IMR-90 (cell line): ENCODE measurements around the gene ADARB2. TPM values are rescaled to one million over a fixed set of nuclear protein-coding genes. Genes with fewer than 3 reads are reported as not detected.

Source experiments
- ATAC-seq: fragments of 200-7000 bp; cut with Tn5 transposase; 2 replicates; pipeline ENCODE4 v1.9.1; 2020; ENCODE audit warnings: low read depth, mild to moderate bottlenecking, moderate library complexity
- BruUV-seq: library from RNA; stranded (reverse); fragments of 400-500 nt; replicated peaks from 2 replicates; lab custom pipeline; 2021; lab: Mats Ljungman, UMichigan
- CTCF ChIA-PET: fragments of 300-600 bp; formaldehyde crosslinking; extraction: SDS; loops from one replicate; lab custom pipeline; 2021; ENCODE audit warnings: antibody characterized with exemption; lab: Yijun Ruan, JAX
- POLR2A ChIA-PET: fragments of 300-600 bp; sonication (Branson Sonifier 250); formaldehyde crosslinking; loops from one replicate; lab custom pipeline; 2022; ENCODE audit warnings: antibody characterized with exemption; ENCODE audit not compliant: unreplicated experiment; lab: Charles Lee
- DNase-seq: peaks from one replicate; pipeline ENCODE4 v3.0.0; 2013
- H2AFZ ChIP-seq: replicated peaks from 2 replicates; pipeline ENCODE3; 2013; ENCODE audit warnings: low read length, mild to moderate bottlenecking; ENCODE audit not compliant: poor library complexity
- H2AK5ac ChIP-seq: 2 replicates; pipeline ENCODE4 v1.6.1; 2013; ENCODE audit warnings: low read depth, low read length, inconsistent platforms
- H2AK9ac ChIP-seq: replicated peaks from 2 replicates; pipeline ENCODE3; 2013; ENCODE audit warnings: mild to moderate bottlenecking, low read depth, low read length, moderate library complexity; ENCODE audit not compliant: poor library complexity
- H2BK120ac ChIP-seq: 2 replicates; pipeline ENCODE4 v1.6.1; 2013; ENCODE audit warnings: low read depth, low read length, inconsistent platforms
- H2BK15ac ChIP-seq: 3 replicates; pipeline ENCODE4 v1.6.1; 2013; ENCODE audit warnings: low read depth, low read length, inconsistent platforms
- H2BK20ac ChIP-seq: 2 replicates; pipeline ENCODE4 v1.6.1; 2013; ENCODE audit warnings: low read depth, mild to moderate bottlenecking, inconsistent platforms, low read length, moderate library complexity
- H2BK5ac ChIP-seq: 2 replicates; pipeline ENCODE4 v1.6.1; 2013; ENCODE audit warnings: mild to moderate bottlenecking, low read depth, low read length, inconsistent platforms; ENCODE audit not compliant: poor library complexity, severe bottlenecking
- H3K14ac ChIP-seq: replicated peaks from 2 replicates; pipeline ENCODE4 v1.6.1; 2013; ENCODE audit warnings: low read depth, low read length, inconsistent platforms
- H3K18ac ChIP-seq: 2 replicates; pipeline ENCODE4 v1.6.1; 2013; ENCODE audit warnings: low read depth, low read length, control low read depth
- H3K23ac ChIP-seq: 2 replicates; pipeline ENCODE4 v1.6.1; 2013; ENCODE audit warnings: low read depth, low read length, inconsistent platforms
- H3K27ac ChIP-seq: 2 replicates; pipeline ENCODE4 v1.5.1; 2013; ENCODE audit warnings: mild to moderate bottlenecking, control low read depth, low read length; ENCODE audit not compliant: insufficient read depth
- H3K27me3 ChIP-seq: 2 replicates; pipeline ENCODE4 v1.6.1; 2013; ENCODE audit warnings: low read length; ENCODE audit not compliant: control insufficient read depth, insufficient read depth
- H3K36me3 ChIP-seq: 2 replicates; pipeline ENCODE4 v1.6.1; 2013; ENCODE audit warnings: low read length, mixed read lengths; ENCODE audit not compliant: control insufficient read depth, insufficient read depth
- H3K4ac ChIP-seq: 2 replicates; pipeline ENCODE4 v1.6.1; 2013; ENCODE audit warnings: low read depth, low read length, inconsistent platforms
- H3K4me1 ChIP-seq: 2 replicates; pipeline ENCODE4 v1.6.1; 2013; ENCODE audit warnings: low read length, mixed read lengths; ENCODE audit not compliant: control insufficient read depth, insufficient read depth
- H3K4me2 ChIP-seq: 2 replicates; pipeline ENCODE4 v1.6.1; 2013; ENCODE audit warnings: low read depth, mild to moderate bottlenecking, control low read depth, low read length, moderate library complexity
- H3K4me3 ChIP-seq: 2 replicates; pipeline ENCODE4 v1.5.1; 2013; ENCODE audit warnings: low read depth, mild to moderate bottlenecking, control low read depth, low read length, moderate library complexity; ENCODE audit not compliant: insufficient read depth
- H3K56ac ChIP-seq: 2 replicates; pipeline ENCODE4 v1.6.1; 2013; ENCODE audit warnings: low read length, inconsistent platforms; ENCODE audit not compliant: insufficient read depth; ENCODE audit errors: extremely low read depth
- H3K79me1 ChIP-seq, 2 experiments: 2 replicates each; pipeline ENCODE4 v1.6.1; 2013; ENCODE audit warnings: low read length in 2 of 2, inconsistent platforms in 1 of 2, low read depth in 1 of 2
- H3K9ac ChIP-seq: 2 replicates; pipeline ENCODE4 v1.6.1; 2013; ENCODE audit warnings: low read depth, low read length, control low read depth
- H3K9me1 ChIP-seq: 2 replicates; pipeline ENCODE4 v1.6.1; 2013; ENCODE audit warnings: low read length, inconsistent platforms; ENCODE audit not compliant: insufficient read depth
- H3K9me3 ChIP-seq: 2 replicates; pipeline ENCODE4 v1.6.1; 2013; ENCODE audit warnings: low read length; ENCODE audit not compliant: control insufficient read depth, insufficient read depth
- H4K20me1 ChIP-seq: 2 replicates; pipeline ENCODE4 v1.6.1; 2013; ENCODE audit warnings: low read length, inconsistent platforms; ENCODE audit not compliant: insufficient read depth
- H4K5ac ChIP-seq: 2 replicates; pipeline ENCODE4 v1.6.1; 2013; ENCODE audit warnings: mild to moderate bottlenecking, low read depth, low read length, control low read depth
- H4K8ac ChIP-seq, 2 experiments: 2 replicates each; pipeline ENCODE4 v1.6.1; 2013; ENCODE audit warnings: low read depth in 2 of 2, low read length in 2 of 2, control low read depth in 1 of 2, inconsistent platforms in 1 of 2
- H4K91ac ChIP-seq: 2 replicates; pipeline ENCODE4 v1.6.1; 2013; ENCODE audit warnings: low read depth, low read length, inconsistent platforms; ENCODE audit not compliant: insufficient read depth
- BHLHE40 ChIP-seq: fragments of 150-350 bp; IDR thresholded peaks from 2 replicates; pipeline ENCODE4 v1.6.1; 2016; ENCODE audit warnings: mild to moderate bottlenecking, low read depth, low read length
- CHD1 ChIP-seq: IDR thresholded peaks from 2 replicates; pipeline ENCODE4 v1.6.1; 2012; ENCODE audit warnings: low read depth, low read length, improper control_type of control experiment
- ELK1 ChIP-seq: fragments of 150-350 bp; IDR thresholded peaks from 2 replicates; pipeline ENCODE4 v1.6.1; 2016; ENCODE audit warnings: low read depth, mild to moderate bottlenecking, low read length, moderate library complexity, borderline replicate concordance
- MAZ ChIP-seq: IDR thresholded peaks from 2 replicates; pipeline ENCODE4 v1.6.1; 2012; ENCODE audit warnings: low read depth, mild to moderate bottlenecking, low read length, improper control_type of control experiment, moderate library complexity, borderline replicate concordance
- RCOR1 ChIP-seq: IDR thresholded peaks from 2 replicates; pipeline ENCODE4 v1.6.1; 2012; ENCODE audit warnings: mild to moderate bottlenecking, low read length, improper control_type of control experiment; ENCODE audit not compliant: insufficient replicate concordance
- RFX5 ChIP-seq: IDR thresholded peaks from 2 replicates; pipeline ENCODE4 v1.8.0; 2012; ENCODE audit warnings: low read depth, mild to moderate bottlenecking, low read length, moderate library complexity
- SMC3 ChIP-seq: fragments of 150-350 bp; IDR thresholded peaks from 2 replicates; pipeline ENCODE4 v1.6.1; 2016; ENCODE audit warnings: low read depth, mild to moderate bottlenecking, antibody characterized with exemption, low read length, moderate library complexity
- USF2 ChIP-seq: fragments of 150-350 bp; IDR thresholded peaks from 2 replicates; pipeline ENCODE4 v1.6.1; 2017; ENCODE audit warnings: mild to moderate bottlenecking, antibody characterized with exemption, low read length, low read depth
- WGBS, 2 experiments: methylation state at CpG; one replicate each; pipeline versions ENCODE4 v1.1.5 to v1.1.7; 2013; ENCODE audit warnings: missing lambda C conversion rate in 2 of 2; ENCODE audit not compliant: insufficient read length in 1 of 2; ENCODE audit errors: extremely low coverage in 2 of 2; 5-methylcytosine and 5-hydroxymethylcytosine counted together
- dilution Hi-C: fragments of 300-500 bp; cut with HindIII; formaldehyde crosslinking; loops from one replicate; pipeline ENCODE4 v1.14.3; 2018; ENCODE audit warnings: low sequenced_read_pairs; ENCODE audit not compliant: unreplicated experiment
- in situ Hi-C: fragments of 300-500 bp; cut with MboI; formaldehyde crosslinking; loops from 3 replicates; pipeline ENCODE4 v1.14.3; 2019; ENCODE audit warnings: low sequenced_read_pairs, inconsistent platforms, mixed read lengths
- intact Hi-C: fragments of 100-400 bp; cut with micrococcal nuclease; formaldehyde crosslinking; loops from 2 replicates; pipeline ENCODE4 v1.10.0; 2022
- polyA plus RNA-seq, 3 experiments: library from polyadenylated mRNA; depleted of rRNA; stranded (reverse); fragments of >200 nt; gene quantifications; 2 replicates each; pipeline ENCODE4 v1.2.3, GENCODE V29; 2012; ENCODE audit warnings: low replicate concordance in 1 of 3
- total RNA-seq: library from RNA; depleted of rRNA; stranded (reverse); fragments of >200 nt; gene quantifications from 2 replicates; pipeline ENCODE4 v1.2.3, GENCODE V29; 2012

The ADARB2 gene
- total and polyA plus RNA-seq, 2 of the 4 experiments (the other 2 are of a cell fraction) = not detected

- Histone ChIP-seq H3K27ac (no peak overlapping the region), H3K4me3 (no peak overlapping the region), H4K20me1 (no peaks in the 10 kb centered on the region), H3K4me2 (no peak overlapping the region), H3K18ac (no peak overlapping the region), H3K79me1 (no peaks in the 10 kb centered on the region), H4K8ac (no peak overlapping the region), H2BK120ac (no peak overlapping the region), H3K14ac (no peak overlapping the region), H2AFZ (no peak overlapping the region), H3K36me3 (no peaks in the 10 kb centered on the region), H2AK5ac (no peak overlapping the region), H4K91ac (no peak overlapping the region), H3K9ac (no peak overlapping the region), H3K56ac (no peak overlapping the region), H3K4ac (no peak overlapping the region), H2BK20ac (no peak overlapping the region), H2AK9ac (no peak overlapping the region), H3K9me1 (no peaks in the 10 kb centered on the region), H4K5ac (no peak overlapping the region), H3K27me3 (no peaks in the 10 kb centered on the region), H2BK15ac (no peak overlapping the region), H3K9me3 (peaks cover 49% of the 10 kb centered on the region), H3K4me1 (no peaks in the 10 kb centered on the region), H3K23ac (no peak overlapping the region), H2BK5ac (no peak overlapping the region)
- BruUV-seq = no TSS peak
- in situ Hi-C loops (no loop called here), dilution Hi-C loops (no loop called here), intact Hi-C loops (no loop called here)
- no peak for ATAC-seq
- ChIA-PET POLR2A (no interaction called here), CTCF (no interaction called here)
- DNase-seq = no peak
- WGBS, 2 experiments = no CpG with 5 or more reads among the region's 6 CpGs
- TF ChIP-seq RCOR1 (no peak), BHLHE40 (no peak), MAZ (no peak), CHD1 (no peak), RFX5 (no peak), ELK1 (no peak), USF2 (no peak), SMC3 (no peak)
These were observed 360.1 kb downstream of the ADARB2 start for GRCh38 chr10:1377231-1377630.
